Measurements from ENCODE around the gene FLT3.

GRCh38 chr13:28136916-28137315, 36.5 kb upstream of the FLT3 start:
- TF ChIP-seq, protein P1, sequence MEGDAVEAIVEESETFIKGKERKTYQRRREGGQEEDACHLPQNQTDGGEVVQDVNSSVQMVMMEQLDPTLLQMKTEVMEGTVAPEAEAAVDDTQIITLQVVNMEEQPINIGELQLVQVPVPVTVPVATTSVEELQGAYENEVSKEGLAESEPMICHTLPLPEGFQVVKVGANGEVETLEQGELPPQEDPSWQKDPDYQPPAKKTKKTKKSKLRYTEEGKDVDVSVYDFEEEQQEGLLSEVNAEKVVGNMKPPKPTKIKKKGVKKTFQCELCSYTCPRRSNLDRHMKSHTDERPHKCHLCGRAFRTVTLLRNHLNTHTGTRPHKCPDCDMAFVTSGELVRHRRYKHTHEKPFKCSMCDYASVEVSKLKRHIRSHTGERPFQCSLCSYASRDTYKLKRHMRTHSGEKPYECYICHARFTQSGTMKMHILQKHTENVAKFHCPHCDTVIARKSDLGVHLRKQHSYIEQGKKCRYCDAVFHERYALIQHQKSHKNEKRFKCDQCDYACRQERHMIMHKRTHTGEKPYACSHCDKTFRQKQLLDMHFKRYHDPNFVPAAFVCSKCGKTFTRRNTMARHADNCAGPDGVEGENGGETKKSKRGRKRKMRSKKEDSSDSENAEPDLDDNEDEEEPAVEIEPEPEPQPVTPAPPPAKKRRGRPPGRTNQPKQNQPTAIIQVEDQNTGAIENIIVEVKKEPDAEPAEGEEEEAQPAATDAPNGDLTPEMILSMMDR (IDR thresholded peaks at IDR 0.05) = no peak
- TF ChIP-seq POLR2A (IDR thresholded peaks at IDR 0.05) = no peak

Measured in sigmoid colon (tissue), 3 donors.